Spinal cord (tissue), 10 donors: Measurements from ENCODE around the gene PLSCR4. TPM values are rescaled to one million over a fixed set of nuclear protein-coding genes. Genes with fewer than 3 reads are reported as not detected.
"Not testable (repeated sequence)": the region's sequence is repeated elsewhere in the genome, so short reads cannot be mapped to it uniquely, and the experiment has no call there.

ENCODE experiments used
- DNase-seq, 6 donors: peaks; one replicate each; pipeline versions ENCODE4 v3.0.0 to v3.0.0-alpha.2; 2013 to 2015; ENCODE audit warnings: low spot score in 6 of 6, low read depth in 4 of 6
- H3K27ac ChIP-seq: one replicate; pipeline ENCODE4 v1.5.1; 2013; ENCODE audit warnings: low read depth, low read length, control low read depth
- H3K27me3 ChIP-seq: one replicate; pipeline ENCODE4 v1.6.1; 2013; ENCODE audit warnings: low read length; ENCODE audit not compliant: control insufficient read depth, insufficient read depth
- H3K36me3 ChIP-seq: one replicate; pipeline ENCODE4 v1.6.1; 2013; ENCODE audit warnings: low read length; ENCODE audit not compliant: control insufficient read depth, insufficient read depth
- H3K4me1 ChIP-seq: one replicate; pipeline ENCODE4 v1.6.1; 2013; ENCODE audit warnings: low read length; ENCODE audit not compliant: control insufficient read depth, insufficient read depth
- H3K4me3 ChIP-seq: one replicate; pipeline ENCODE4 v1.5.1; 2013; ENCODE audit warnings: low read depth, low read length, control low read depth
- H3K9me3 ChIP-seq: one replicate; pipeline ENCODE4 v1.6.1; 2013; ENCODE audit warnings: low read length; ENCODE audit not compliant: control insufficient read depth, insufficient read depth
- WGBS: methylation state at CpG from one replicate; pipeline ENCODE4 v1.1.5; 2013; ENCODE audit warnings: missing lambda C conversion rate; ENCODE audit not compliant: insufficient coverage; 5-methylcytosine and 5-hydroxymethylcytosine counted together
- polyA plus RNA-seq, 2 donors: library from polyadenylated mRNA; unstranded; fragments of 120-200 nt; gene quantifications; one replicate each; pipeline ENCODE4 v1.2.1, GENCODE V29; 2013; ENCODE audit not compliant: insufficient read length in 2 of 2
- total RNA-seq, 2 donors: library from RNA; depleted of rRNA in 1 of 2; stranded (reverse); fragments of 120-200 nt in 1 of 2; fragments of >200 nt in 1 of 2; gene quantifications; one replicate each; pipeline versions ENCODE4 v1.2.3 to v1.2.4, GENCODE V29; 2013 to 2014
- donor health status: healthy.

PLSCR4 gene
- total and polyA plus RNA-seq, 4 donors, result 23.3 to 61.3 (median 40.4) TPM

- not testable (repeated sequence) for H3K36me3 ChIP-seq, H3K4me3 ChIP-seq, H3K27me3 ChIP-seq, H3K9me3 ChIP-seq, DNase-seq
- Histone ChIP-seq H3K27ac (peak overlapping the region; percentile 71), H3K4me1 (peaks cover 20% of the 10 kb centered on the region)
- WGBS, result no CpG with 5 or more reads among the region's 10 CpGs
These were observed 1.5 kb upstream of the PLSCR4 start for GRCh38 chr3:146252445-146252844.

- peak overlapping the region; percentile 73 for H3K4me3 ChIP-seq
- DNase-seq, result peak in 1 of 6 donors; percentile 3
- peaks cover 13% of the 10 kb centered on the region for H3K4me1 ChIP-seq
- no peak overlapping the region for H3K27ac ChIP-seq
- peaks cover 3% of the 10 kb centered on the region for H3K27me3 ChIP-seq
- H3K36me3 ChIP-seq, result no peaks in the 10 kb centered on the region
- WGBS, result no CpG with 5 or more reads among the region's 1 CpG
- peaks cover 4% of the 10 kb centered on the region for H3K9me3 ChIP-seq
These were observed 984 bp downstream of the PLSCR4 start for GRCh38 chr3:146249921-146250320.

DNA sequence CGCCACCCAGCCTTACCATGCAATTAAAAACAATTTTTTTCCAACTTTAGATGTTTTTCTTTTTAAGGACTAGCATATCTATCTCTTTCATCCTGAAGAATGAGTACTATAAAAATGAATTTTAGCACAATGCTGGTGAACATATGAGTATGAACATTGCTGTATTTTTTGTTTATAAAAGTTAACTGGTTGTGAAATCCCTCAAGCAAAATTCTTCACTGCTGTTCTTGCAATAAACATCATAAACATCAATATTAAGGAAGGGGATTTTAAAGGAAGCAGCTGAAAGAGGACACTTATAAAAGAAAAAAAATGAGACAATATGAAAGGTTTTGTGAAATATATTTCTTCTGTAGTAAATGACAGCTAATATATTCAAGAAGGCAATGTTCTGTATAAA is 3.0 kb downstream of the PLSCR4 start:
- no CpG with 5 or more reads among the region's 1 CpG for WGBS
- no peak for DNase-seq
- Histone ChIP-seq H3K9me3 (no peaks in the 10 kb centered on the region), H3K36me3 (no peaks in the 10 kb centered on the region), H3K4me1 (peaks cover 13% of the 10 kb centered on the region), H3K27me3 (peaks cover 3% of the 10 kb centered on the region), H3K4me3 (no peak overlapping the region), H3K27ac (no peak overlapping the region)

GRCh38 chr3:146246526-146246925 is 4.4 kb downstream of the PLSCR4 start:
- Histone ChIP-seq H3K4me1 (peaks cover 11% of the 10 kb centered on the region), H3K36me3 (no peaks in the 10 kb centered on the region), H3K4me3 (no peak overlapping the region), H3K27ac (no peak overlapping the region), H3K27me3 (peaks cover 3% of the 10 kb centered on the region), H3K9me3 (peaks cover 3% of the 10 kb centered on the region)
- 100% methylated on average over 1 of the region's 2 CpGs for WGBS
- no peak for DNase-seq

DNA sequence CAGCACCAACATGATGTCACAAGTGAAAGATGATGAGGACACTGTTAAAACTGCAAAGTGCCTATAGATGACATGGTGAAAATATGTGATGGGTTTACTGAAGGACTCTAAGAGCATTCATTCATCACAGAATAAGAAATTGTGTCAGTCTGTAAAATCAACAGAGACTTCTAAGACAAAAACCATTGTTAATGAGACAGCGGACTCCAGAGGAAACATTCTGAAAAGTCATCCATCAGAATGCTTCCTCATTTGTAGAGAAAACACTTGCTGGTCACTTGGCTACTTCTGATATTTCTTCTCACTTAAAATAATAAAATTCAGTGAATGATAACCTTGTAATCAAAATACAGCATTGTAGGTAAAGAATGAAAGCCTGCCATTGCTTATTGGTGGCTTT is 7.3 kb downstream of the PLSCR4 start:
- no peaks in the 10 kb centered on the region for H3K27me3 ChIP-seq
- no peak overlapping the region for H3K4me3 ChIP-seq
- WGBS, result no CpG with 5 or more reads among the region's 1 CpG
- no peaks in the 10 kb centered on the region for H3K4me1 ChIP-seq
- no peak for DNase-seq
- no peaks in the 10 kb centered on the region for H3K36me3 ChIP-seq
- H3K27ac ChIP-seq, result no peak overlapping the region
- peaks cover 3% of the 10 kb centered on the region for H3K9me3 ChIP-seq

- Histone ChIP-seq H3K9me3 (peaks cover 9% of the 10 kb centered on the region), H3K4me3 (no peak overlapping the region), H3K27me3 (no peaks in the 10 kb centered on the region), H3K27ac (no peak overlapping the region), H3K36me3 (no peaks in the 10 kb centered on the region), H3K4me1 (no peaks in the 10 kb centered on the region)
- WGBS, result 93% methylated on average over 4 of the region's 9 CpGs
- no peak for DNase-seq
These were observed 9.2 kb downstream of the PLSCR4 start for GRCh38 chr3:146241523-146242240.

DNA sequence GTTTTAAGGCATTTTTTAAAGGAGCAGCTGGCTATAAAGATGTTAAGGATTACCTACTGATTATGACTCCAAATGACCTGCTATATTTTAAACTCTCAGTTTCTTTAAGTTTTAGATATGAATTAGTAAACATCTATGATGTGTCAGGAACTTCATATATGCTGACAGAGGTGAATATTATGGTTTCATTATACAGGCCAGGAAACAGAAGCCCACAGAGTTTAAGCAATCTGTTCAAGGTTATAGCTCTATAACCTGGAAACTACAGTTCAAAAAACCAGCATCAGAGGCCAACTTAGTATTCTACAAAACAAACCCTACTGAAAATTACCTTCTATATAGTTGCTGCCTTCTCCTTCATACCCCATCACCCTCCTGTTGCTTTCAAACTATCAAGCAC is 17.4 kb downstream of the PLSCR4 start:
- Histone ChIP-seq H3K27ac (no peak overlapping the region), H3K27me3 (no peaks in the 10 kb centered on the region), H3K4me1 (no peaks in the 10 kb centered on the region), H3K4me3 (no peak overlapping the region), H3K9me3 (peaks cover 9% of the 10 kb centered on the region), H3K36me3 (no peaks in the 10 kb centered on the region)
- no peak for DNase-seq

GRCh38 chr3:146227486-146227885 is 23.4 kb downstream of the PLSCR4 start:
- no CpG with 5 or more reads among the region's 1 CpG for WGBS
- Histone ChIP-seq H3K4me3 (no peak overlapping the region), H3K4me1 (no peaks in the 10 kb centered on the region), H3K9me3 (peaks cover 2% of the 10 kb centered on the region), H3K27ac (peak overlapping the region; percentile 22), H3K36me3 (no peaks in the 10 kb centered on the region), H3K27me3 (no peaks in the 10 kb centered on the region)
- DNase-seq, result peak in 2 of 6 donors; percentile 4 to 46

- Histone ChIP-seq H3K36me3 (no peaks in the 10 kb centered on the region), H3K9me3 (peaks cover 2% of the 10 kb centered on the region), H3K27ac (peak overlapping the region; percentile 22), H3K27me3 (no peaks in the 10 kb centered on the region), H3K4me3 (no peak overlapping the region), H3K4me1 (no peaks in the 10 kb centered on the region)
- 67% methylated on average over 1 of the region's 2 CpGs for WGBS
- DNase-seq, result peak in 1 of 6 donors; percentile 7
These were observed 24.0 kb downstream of the PLSCR4 start for GRCh38 chr3:146226881-146227280.

DNA sequence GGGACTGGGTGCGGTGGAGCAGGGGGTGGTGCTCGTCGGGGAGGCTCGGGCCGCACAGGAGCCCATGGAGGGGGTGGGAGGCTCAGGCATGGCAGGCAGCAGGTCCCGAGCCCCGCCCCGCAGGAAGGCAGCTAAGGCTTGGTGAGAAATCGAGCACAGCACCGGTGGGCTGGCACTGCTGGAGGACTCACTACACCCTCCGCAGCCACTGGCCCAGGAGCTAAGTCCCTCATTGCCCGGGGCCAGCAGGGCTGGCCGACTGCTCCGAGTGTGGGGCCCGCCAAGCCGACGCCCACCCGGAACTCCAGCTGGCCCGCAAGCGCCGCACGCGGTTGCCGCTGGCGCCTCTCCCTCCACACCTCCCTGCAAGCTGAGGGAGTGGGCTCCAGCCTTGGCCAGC is 25.4 kb downstream of the PLSCR4 start:
- 87% methylated on average over 14 of the region's 25 CpGs for WGBS
- H3K4me3 ChIP-seq, H3K4me1 ChIP-seq, H3K36me3 ChIP-seq, H3K27me3 ChIP-seq, H3K27ac ChIP-seq, DNase-seq, H3K9me3 ChIP-seq: not testable (repeated sequence)
